Caco-2 (cell line): ENCODE measurements around the gene SIRT7. TPM values are rescaled to one million over a fixed set of nuclear protein-coding genes. Genes with fewer than 3 reads are reported as not detected.

ENCODE experiments used
- BruUV-seq: library from RNA; stranded (reverse); fragments of 400-500 nt; replicated peaks from 2 replicates; lab custom pipeline; 2021; lab: Mats Ljungman, UMichigan
- CTCF ChIA-PET: fragments of 300-600 bp; sonication (Branson Sonifier 250); formaldehyde crosslinking; loops from one replicate; lab custom pipeline; 2022; ENCODE audit warnings: antibody characterized with exemption; lab: Charles Lee
- POLR2A ChIA-PET: fragments of 300-600 bp; sonication (Branson Sonifier 250); formaldehyde crosslinking; loops from one replicate; lab custom pipeline; 2022; ENCODE audit warnings: antibody characterized with exemption; lab: Charles Lee
- DNase-seq, 2 experiments: peaks; one replicate each; pipeline versions ENCODE4 v3.0.0 to v3.0.0-alpha.2; 2020 to 2022
- H3K27me3 ChIP-seq: replicated peaks from 2 replicates; pipeline ENCODE4 v1.6.0; 2011; ENCODE audit warnings: low read length; ENCODE audit not compliant: control insufficient read depth, insufficient read depth
- H3K36me3 ChIP-seq: 2 replicates; pipeline ENCODE4 v1.5.1; 2011; ENCODE audit warnings: low read length; ENCODE audit not compliant: control insufficient read depth, insufficient read depth
- H3K4me1 ChIP-seq: fragments of 250-450 bp; sonication (Bioruptor Pico); 2 replicates; pipeline ENCODE4 v1.5.1; 2020; ENCODE audit warnings: mild to moderate bottlenecking
- H3K4me3 ChIP-seq: 2 replicates; pipeline ENCODE4 v1.5.1; 2011; ENCODE audit warnings: low read depth, mild to moderate bottlenecking, control low read depth, low read length
- H3K9me3 ChIP-seq: fragments of 250-450 bp; sonication (Bioruptor Pico); 2 replicates; pipeline ENCODE4 v1.5.1; 2020; ENCODE audit warnings: mild to moderate bottlenecking, moderate library complexity
- H3K27ac Mint-ChIP-seq: one replicate; pipeline ENCODE4 v1.8.0; 2022; ENCODE audit warnings: mixed read lengths; ENCODE audit not compliant: unreplicated experiment
- H3K27me3 Mint-ChIP-seq: one replicate; pipeline ENCODE4 v1.8.0; 2022; ENCODE audit warnings: mixed read lengths; ENCODE audit not compliant: insufficient read depth, unreplicated experiment
- H3K36me3 Mint-ChIP-seq: one replicate; pipeline ENCODE4 v1.8.0; 2022; ENCODE audit warnings: mild to moderate bottlenecking, mixed read lengths; ENCODE audit not compliant: insufficient read depth, unreplicated experiment
- H3K4me1 Mint-ChIP-seq: one replicate; pipeline ENCODE4 v1.8.0; 2022; ENCODE audit warnings: low read depth, mixed read lengths; ENCODE audit not compliant: unreplicated experiment
- H3K4me3 Mint-ChIP-seq: one replicate; pipeline ENCODE4 v1.8.0; 2022; ENCODE audit warnings: mild to moderate bottlenecking, moderate library complexity, mixed read lengths; ENCODE audit not compliant: unreplicated experiment
- H3K9me3 Mint-ChIP-seq: one replicate; pipeline ENCODE4 v1.8.0; 2022; ENCODE audit warnings: mixed read lengths; ENCODE audit not compliant: unreplicated experiment
- intact Hi-C: fragments of 100-400 bp; cut with micrococcal nuclease; formaldehyde crosslinking; loops from one replicate; pipeline ENCODE4 v1.10.0; 2022; ENCODE audit not compliant: unreplicated experiment
- total RNA-seq: library from RNA; stranded (reverse); gene quantifications from 2 replicates; pipeline ENCODE4 v1.2.3, GENCODE V29; 2022
- TF ChIP-seq, protein P1 (sequence below), 2 experiments: fragments of 200-600 bp in 1 of 2; IDR thresholded peaks; 1 replicate in 1 of 2; 2 replicates in 1 of 2; pipeline versions ENCODE4 v1.5.1 to v1.8.0; 2011 to 2022; ENCODE audit warnings: antibody characterized with exemption in 1 of 2, control low read depth in 1 of 2, inconsistent platforms in 1 of 2, low read depth in 1 of 2, low read length in 1 of 2, mild to moderate bottlenecking in 1 of 2, moderate library complexity in 1 of 2; ENCODE audit not compliant: insufficient read depth in 1 of 2, severe bottlenecking in 1 of 2, unreplicated experiment in 1 of 2

The SIRT7 gene
- total RNA-seq, 1 experiment from 2014 or later = 55.6 TPM

DNA sequence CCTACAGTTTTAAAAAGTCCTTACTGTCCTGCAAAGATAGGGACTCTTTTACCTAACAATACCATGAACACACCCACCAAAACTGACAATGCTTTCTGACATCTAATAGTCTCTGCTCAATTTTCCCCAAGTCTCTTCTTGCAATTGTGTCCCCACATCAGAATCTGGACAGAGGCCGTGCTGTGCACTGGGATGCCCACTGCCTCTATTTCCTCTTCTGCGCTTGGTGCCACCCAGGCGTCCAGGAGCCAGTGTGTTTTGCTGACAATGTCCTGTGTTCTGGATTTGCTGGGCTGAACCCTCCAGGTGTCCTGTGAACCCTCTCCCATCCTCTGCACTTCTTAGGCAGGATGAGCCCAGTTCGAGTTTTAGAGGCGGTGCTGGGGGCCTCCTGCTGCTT is 40.4 kb downstream of the SIRT7 start:
- H3K27ac Mint-ChIP-seq = no peak overlapping the region

DNA sequence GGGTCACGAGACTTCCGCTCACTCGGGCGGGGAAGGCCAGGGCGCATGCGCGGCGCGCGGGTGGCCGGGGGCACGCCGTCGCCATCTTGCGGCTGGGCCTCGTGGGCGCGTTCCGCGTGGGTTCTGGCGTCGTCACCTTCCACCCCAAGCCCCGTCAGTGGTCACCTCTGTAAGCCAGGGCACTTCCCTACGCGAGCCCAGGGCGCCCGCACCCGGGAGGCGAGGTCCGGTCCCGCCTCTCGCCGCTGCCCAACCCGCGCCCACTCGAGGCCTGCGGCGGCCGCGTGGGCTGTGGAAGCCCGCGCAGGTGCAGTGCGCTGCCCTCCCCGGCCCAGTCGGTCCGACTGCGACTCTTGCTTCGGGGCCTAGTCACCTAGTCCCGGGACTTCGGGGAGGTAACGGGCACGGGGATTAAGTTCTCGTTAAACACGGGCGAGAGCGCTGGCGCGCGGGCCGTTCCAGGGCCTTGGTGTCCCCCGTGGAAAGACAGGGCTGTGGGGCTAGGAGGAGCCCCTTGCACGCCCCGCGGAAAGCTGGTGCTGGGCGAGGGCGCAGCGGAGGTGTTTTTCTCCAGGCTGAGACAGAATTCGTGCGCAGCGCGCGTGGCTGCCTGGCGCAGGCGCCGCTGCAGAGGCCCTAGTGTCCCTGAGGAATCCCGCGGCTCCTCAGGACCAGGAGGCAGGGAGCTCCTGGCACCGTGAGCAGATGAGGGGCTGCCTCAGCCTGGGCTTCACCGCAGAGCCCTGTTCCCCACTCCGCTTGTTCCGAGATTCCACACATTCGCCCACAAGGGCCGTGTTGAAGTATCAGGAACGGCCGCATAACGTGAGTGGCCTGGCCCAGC is 46.4 kb downstream of the SIRT7 start:
- Histone ChIP-seq H3K27me3 (no peaks in the 10 kb centered on the region), H3K4me1 (peaks cover 43% of the 10 kb centered on the region), H3K9me3 (no peaks in the 10 kb centered on the region), H3K36me3 (peaks cover 4% of the 10 kb centered on the region; the same call in 1 of the 2 replicates), H3K4me3 (peak overlapping the region; percentile 81)
- TF ChIP-seq, protein P1, sequence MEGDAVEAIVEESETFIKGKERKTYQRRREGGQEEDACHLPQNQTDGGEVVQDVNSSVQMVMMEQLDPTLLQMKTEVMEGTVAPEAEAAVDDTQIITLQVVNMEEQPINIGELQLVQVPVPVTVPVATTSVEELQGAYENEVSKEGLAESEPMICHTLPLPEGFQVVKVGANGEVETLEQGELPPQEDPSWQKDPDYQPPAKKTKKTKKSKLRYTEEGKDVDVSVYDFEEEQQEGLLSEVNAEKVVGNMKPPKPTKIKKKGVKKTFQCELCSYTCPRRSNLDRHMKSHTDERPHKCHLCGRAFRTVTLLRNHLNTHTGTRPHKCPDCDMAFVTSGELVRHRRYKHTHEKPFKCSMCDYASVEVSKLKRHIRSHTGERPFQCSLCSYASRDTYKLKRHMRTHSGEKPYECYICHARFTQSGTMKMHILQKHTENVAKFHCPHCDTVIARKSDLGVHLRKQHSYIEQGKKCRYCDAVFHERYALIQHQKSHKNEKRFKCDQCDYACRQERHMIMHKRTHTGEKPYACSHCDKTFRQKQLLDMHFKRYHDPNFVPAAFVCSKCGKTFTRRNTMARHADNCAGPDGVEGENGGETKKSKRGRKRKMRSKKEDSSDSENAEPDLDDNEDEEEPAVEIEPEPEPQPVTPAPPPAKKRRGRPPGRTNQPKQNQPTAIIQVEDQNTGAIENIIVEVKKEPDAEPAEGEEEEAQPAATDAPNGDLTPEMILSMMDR (IDR thresholded peaks at IDR 0.05; ENCODE audit: insufficient read depth in 1 of 2, low read depth in 1 of 2, low read length in 1 of 2, severe bottlenecking in 1 of 2, unreplicated experiment in 1 of 2) = peak; percentile 26 to 52
- intact Hi-C loops = loop anchor here (1.0 to 5.0 kb wide), 2 partner anchors 11 to 151 kb away; partner anchors contain the start of genes CENPX, LRRC45 and P4HB
- no peaks in the 10 kb centered on the region for H3K9me3 Mint-ChIP-seq
- CTCF ChIA-PET = interaction anchor here (0.6 to 0.7 kb wide), 2 partner anchors 76 to 194 kb away, joined by 3 to 4 read pairs; no protein-coding TSS in a partner anchor
- BruUV-seq = TSS peak; percentile 63
- H3K27ac Mint-ChIP-seq = peak overlapping the region; percentile 87
- no peaks in the 10 kb centered on the region for H3K27me3 Mint-ChIP-seq
- DNase-seq = peak; percentile 58 to 97
- H3K36me3 Mint-ChIP-seq = peaks cover 87% of the 10 kb centered on the region
- peaks cover 16% of the 10 kb centered on the region for H3K4me1 Mint-ChIP-seq
- POLR2A ChIA-PET = interaction anchor here (0.6 kb wide), 1 partner anchor 22 kb away, joined by 4 read pairs; no protein-coding TSS in a partner anchor
- peak overlapping the region; percentile 78 for H3K4me3 Mint-ChIP-seq

More for the DNA sequence above, 40.4 kb downstream of the SIRT7 start:
- Histone ChIP-seq H3K9me3 (no peaks in the 10 kb centered on the region), H3K4me1 (peaks cover 3% of the 10 kb centered on the region; the same call in 1 of the 2 replicates), H3K27me3 (no peaks in the 10 kb centered on the region), H3K4me3 (no peak overlapping the region), H3K36me3 (0 out of 2 replicates have a peak, but pooled peaks cover 3% of the 10 kb centered on the region)
- no peaks in the 10 kb centered on the region for H3K27me3 Mint-ChIP-seq
- peaks cover 89% of the 10 kb centered on the region for H3K36me3 Mint-ChIP-seq
- intact Hi-C loops = no loop called here
- BruUV-seq = no TSS peak
- TF ChIP-seq, protein P1 (IDR thresholded peaks at IDR 0.05; ENCODE audit: insufficient read depth in 1 of 2, low read depth in 1 of 2, low read length in 1 of 2, severe bottlenecking in 1 of 2, unreplicated experiment in 1 of 2) = no peak
- no peaks in the 10 kb centered on the region for H3K4me1 Mint-ChIP-seq
- H3K9me3 Mint-ChIP-seq = no peaks in the 10 kb centered on the region
- POLR2A ChIA-PET = no interaction called here
- H3K4me3 Mint-ChIP-seq = no peak overlapping the region
- CTCF ChIA-PET = no interaction called here
- no peak for DNase-seq

GRCh38 chr17:81870981-81871386 is 47.0 kb downstream of the SIRT7 start, which contains the start of gene ARHGDIA:
Gene ARHGDIA (minus strand): TSS chr17:81871337. CDS start chr17:81869930, 1,407 bp downstream.
- Mint-ChIP-seq H3K27ac (peak within 1 kb of the TSS; percentile 90), H3K4me3 (peak within 1 kb of the TSS; percentile 78), H3K36me3 (peaks cover 89% of the 10 kb centered on the region), H3K4me1 (peaks cover 16% of the 10 kb centered on the region), H3K27me3 (no peaks in the 10 kb centered on the region), H3K9me3 (no peaks in the 10 kb centered on the region)
- Histone ChIP-seq H3K27me3 (no peaks in the 10 kb centered on the region), H3K9me3 (no peaks in the 10 kb centered on the region), H3K36me3 (peaks cover 4% of the 10 kb centered on the region; the same call in 1 of the 2 replicates), H3K4me1 (peaks cover 49% of the 10 kb centered on the region), H3K4me3 (peak within 1 kb of the TSS; percentile 81)
- ChIA-PET POLR2A (interaction anchor here (0.6 to 1.1 kb wide), 2 partner anchors 10 to 21 kb away, joined by 4 read pairs; partner anchors contain the start of gene P4HB), CTCF (no interaction called here)
- DNase-seq = peak in 1 of 2 experiments; percentile 96
- intact Hi-C loops = loop anchor here (5.0 kb wide), 1 partner anchor 151 kb away; the partner anchor contains the start of genes CENPX and LRRC45
- no TSS peak for BruUV-seq
- TF ChIP-seq, protein P1 (IDR thresholded peaks at IDR 0.05; ENCODE audit: insufficient read depth in 1 of 2, low read depth in 1 of 2, low read length in 1 of 2, severe bottlenecking in 1 of 2, unreplicated experiment in 1 of 2) = no peak
